ENCODE measurements around the gene OVCH1. TPM values are rescaled to one million over a fixed set of nuclear protein-coding genes. Genes with fewer than 3 reads are reported as not detected.
"Not testable (repeated sequence)": the region's sequence is repeated elsewhere in the genome, so short reads cannot be mapped to it uniquely, and the experiment has no call there.

Gene OVCH1
- total and polyA plus RNA-seq, 4 experiments from 2014 or later, result not detected

GRCh38 chr12:29396774-29397173 lies 100.7 kb downstream of the OVCH1 start:
- no peaks in the 10 kb centered on the region for H3K36me3 ChIP-seq (ENCODE audit: insufficient read depth, low read length)
- H3K27me3 ChIP-seq (ENCODE audit: insufficient read depth, low read length), result no peaks in the 10 kb centered on the region
- no peaks in the 10 kb centered on the region for H3K4me1 ChIP-seq (ENCODE audit: insufficient read depth, low read length)
- H3K4me3 ChIP-seq (ENCODE audit: low read length in 2 of 2), result no peak overlapping the region
- no peak overlapping the region for H3K27ac ChIP-seq (ENCODE audit: low read depth, low read length)
- H3K9me3 Mint-ChIP-seq, result no peaks in the 10 kb centered on the region
- H3K36me3 Mint-ChIP-seq, result no peaks in the 10 kb centered on the region
- H3K9me3 ChIP-seq (ENCODE audit: control insufficient read depth in 1 of 2, low read length in 2 of 2), result no peaks in the 10 kb centered on the region
- no peak for DNase-seq
- ChIA-PET POLR2A (ENCODE audit: partially characterized antibody) (interaction anchor here (0.8 kb wide), 1 partner anchor 16 kb away, joined by 3 read pairs; the partner anchor contains the start of gene ERGIC2), CTCF (ENCODE audit: partially characterized antibody) (interaction anchor here (0.9 kb wide), 1 partner anchor 21 kb away, joined by 3 read pairs; no protein-coding TSS in a partner anchor)
- H3K4me3 Mint-ChIP-seq, result no peak overlapping the region
- peaks cover 6 to 11% of the 10 kb centered on the region in 2 donors for H3K27me3 Mint-ChIP-seq
- H3K4me1 Mint-ChIP-seq, result no peaks in the 10 kb centered on the region
- H3K27ac Mint-ChIP-seq, result no peak overlapping the region
- intact Hi-C loops (cut with micrococcal nuclease), result no loop called here

- no peak for DNase-seq
- ChIA-PET CTCF (ENCODE audit: partially characterized antibody) (interaction anchor here (0.9 kb wide), 1 partner anchor 9 kb away, joined by 3 read pairs; no protein-coding TSS in a partner anchor), POLR2A (ENCODE audit: partially characterized antibody) (interaction anchor here (2.3 kb wide), 1 partner anchor 14 kb away, joined by 13 read pairs; the partner anchor contains the start of gene ERGIC2)
- Histone ChIP-seq H3K4me1 (ENCODE audit: insufficient read depth, low read length) (peaks cover 9% of the 10 kb centered on the region), H3K27ac (ENCODE audit: low read depth, low read length) (no peak overlapping the region), H3K36me3 (ENCODE audit: insufficient read depth, low read length) (no peaks in the 10 kb centered on the region), H3K9me3 (ENCODE audit: control insufficient read depth in 1 of 2, low read length in 2 of 2) (no peaks in the 10 kb centered on the region), H3K4me3 (ENCODE audit: low read length in 2 of 2) (no peak overlapping the region), H3K27me3 (ENCODE audit: insufficient read depth, low read length) (no peaks in the 10 kb centered on the region)
- Mint-ChIP-seq H3K4me1 (peaks cover 8 to 11% (median 10%) of the 10 kb centered on the region in 4 donors), H3K27ac (no peak overlapping the region), H3K36me3 (peaks cover 0 to 1% of the 10 kb centered on the region in 2 donors), H3K27me3 (peaks cover 6 to 11% of the 10 kb centered on the region in 2 donors), H3K9me3 (peaks cover 0 to 3% (median 0%) of the 10 kb centered on the region in 8 donors), H3K4me3 (no peak overlapping the region)
- intact Hi-C loops (cut with micrococcal nuclease), result no loop called here
Observed at GRCh38 chr12:29395356-29395755, 102.1 kb downstream of the OVCH1 start.

- H3K9me3 Mint-ChIP-seq; H3K36me3 Mint-ChIP-seq; H3K27me3 ChIP-seq (ENCODE audit: insufficient read depth, low read length); H3K4me3 ChIP-seq (ENCODE audit: low read length in 2 of 2); H3K36me3 ChIP-seq (ENCODE audit: insufficient read depth, low read length); H3K9me3 ChIP-seq (ENCODE audit: control insufficient read depth in 1 of 2, low read length in 2 of 2); H3K27me3 Mint-ChIP-seq: not testable (repeated sequence)
- Histone ChIP-seq H3K27ac (ENCODE audit: low read depth, low read length) (peak overlapping the region; percentile 31), H3K4me1 (ENCODE audit: insufficient read depth, low read length) (peaks cover 16% of the 10 kb centered on the region)
- ChIA-PET POLR2A (ENCODE audit: partially characterized antibody) (interaction anchor here (0.8 to 1.9 kb wide), 3 partner anchors 10 to 287 kb away, joined by 3 to 38 read pairs (median 4); partner anchors contain the start of gene ERGIC2), CTCF (ENCODE audit: partially characterized antibody) (interaction anchor here (1.0 kb wide), 1 partner anchor 37 kb away, joined by 3 read pairs; no protein-coding TSS in a partner anchor)
- Mint-ChIP-seq H3K4me3 (peak overlapping the region; percentile 4 to 84 (median 74)), H3K4me1 (peaks cover 14 to 17% (median 15%) of the 10 kb centered on the region in 4 donors), H3K27ac (peak overlapping the region; percentile 76 to 94 (median 88))
- intact Hi-C loops (cut with micrococcal nuclease), result loop anchor here (1.0 kb wide), 1 partner anchor 9 kb away; the partner anchor contains the start of gene ERGIC2
- peak; percentile 41 to 61 (median 49) for DNase-seq
Observed at GRCh38 chr12:29390419-29390818, 107.1 kb downstream of the OVCH1 start.

GRCh38 chr12:29389295-29389919 lies 108.1 kb downstream of the OVCH1 start:
- no peaks in the 10 kb centered on the region for H3K9me3 ChIP-seq (ENCODE audit: control insufficient read depth in 1 of 2, low read length in 2 of 2)
- H3K36me3 Mint-ChIP-seq, result peaks cover 0 to 1% of the 10 kb centered on the region in 2 donors
- POLR2A ChIA-PET (ENCODE audit: partially characterized antibody), result interaction anchor here (1.9 kb wide), 1 partner anchor 9 kb away, joined by 38 read pairs; the partner anchor contains the start of gene ERGIC2
- no peaks in the 10 kb centered on the region for H3K27me3 ChIP-seq (ENCODE audit: insufficient read depth, low read length)
- peak in 1 of 5 donors; percentile 18 for DNase-seq
- peaks cover 16% of the 10 kb centered on the region for H3K4me1 ChIP-seq (ENCODE audit: insufficient read depth, low read length)
- H3K4me1 Mint-ChIP-seq, result peaks cover 14 to 17% (median 15%) of the 10 kb centered on the region in 4 donors
- H3K27ac ChIP-seq (ENCODE audit: low read depth, low read length), result peak overlapping the region; percentile 31
- intact Hi-C loops (cut with micrococcal nuclease), result no loop called here
- H3K27ac Mint-ChIP-seq, result peak overlapping the region in 5 of 7 donors; percentile 76 to 94 (median 83)
- H3K4me3 ChIP-seq (ENCODE audit: low read length in 2 of 2), result no peak overlapping the region
- no peaks in the 10 kb centered on the region for H3K36me3 ChIP-seq (ENCODE audit: insufficient read depth, low read length)
- peaks cover 0 to 3% (median 0%) of the 10 kb centered on the region in 8 donors for H3K9me3 Mint-ChIP-seq
- CTCF ChIA-PET (ENCODE audit: partially characterized antibody), result no interaction called here
- H3K27me3 Mint-ChIP-seq, result no peaks in the 10 kb centered on the region
- H3K4me3 Mint-ChIP-seq, result peak overlapping the region in 2 of 8 donors; percentile 74 to 84

GRCh38 chr12:29386084-29386680 lies 111.3 kb downstream of the OVCH1 start:
- intact Hi-C loops (cut with micrococcal nuclease); H3K4me3 ChIP-seq (ENCODE audit: low read length in 2 of 2); H3K9me3 ChIP-seq (ENCODE audit: control insufficient read depth in 1 of 2, low read length in 2 of 2); H3K27ac Mint-ChIP-seq; H3K36me3 ChIP-seq (ENCODE audit: insufficient read depth, low read length); H3K27ac ChIP-seq (ENCODE audit: low read depth, low read length); H3K27me3 Mint-ChIP-seq; DNase-seq; POLR2A ChIA-PET (ENCODE audit: partially characterized antibody); H3K4me3 Mint-ChIP-seq; H3K9me3 Mint-ChIP-seq; H3K36me3 Mint-ChIP-seq; H3K27me3 ChIP-seq (ENCODE audit: insufficient read depth, low read length): not testable (repeated sequence)
- H3K4me1 Mint-ChIP-seq, result peaks cover 15 to 32% (median 24%) of the 10 kb centered on the region in 4 donors
- CTCF ChIA-PET (ENCODE audit: partially characterized antibody), result interaction anchor here (1.4 kb wide), 1 partner anchor 41 kb away, joined by 5 read pairs; no protein-coding TSS in a partner anchor
- H3K4me1 ChIP-seq (ENCODE audit: insufficient read depth, low read length), result peaks cover 23% of the 10 kb centered on the region

GRCh38 chr12:29385194-29385593 lies 112.3 kb downstream of the OVCH1 start:
- H3K4me3 Mint-ChIP-seq; POLR2A ChIA-PET (ENCODE audit: partially characterized antibody); H3K9me3 Mint-ChIP-seq; H3K36me3 ChIP-seq (ENCODE audit: insufficient read depth, low read length); H3K27me3 Mint-ChIP-seq; intact Hi-C loops (cut with micrococcal nuclease); DNase-seq; H3K9me3 ChIP-seq (ENCODE audit: control insufficient read depth in 1 of 2, low read length in 2 of 2); H3K27ac ChIP-seq (ENCODE audit: low read depth, low read length); H3K4me3 ChIP-seq (ENCODE audit: low read length in 2 of 2); H3K27me3 ChIP-seq (ENCODE audit: insufficient read depth, low read length); H3K27ac Mint-ChIP-seq: not testable (repeated sequence)
- Mint-ChIP-seq H3K4me1 (peaks cover 8 to 29% (median 20%) of the 10 kb centered on the region in 4 donors), H3K36me3 (peaks cover 0 to 12% of the 10 kb centered on the region in 2 donors)
- CTCF ChIA-PET (ENCODE audit: partially characterized antibody), result interaction anchor here (1.4 kb wide), 1 partner anchor 42 kb away, joined by 5 read pairs; no protein-coding TSS in a partner anchor
- H3K4me1 ChIP-seq (ENCODE audit: insufficient read depth, low read length), result peaks cover 15% of the 10 kb centered on the region

- Histone ChIP-seq H3K36me3 (ENCODE audit: insufficient read depth, low read length) (no peaks in the 10 kb centered on the region), H3K27ac (ENCODE audit: low read depth, low read length) (peak overlapping the region; percentile 95), H3K4me3 (ENCODE audit: low read length in 2 of 2) (no peak overlapping the region), H3K9me3 (ENCODE audit: control insufficient read depth in 1 of 2, low read length in 2 of 2) (no peaks in the 10 kb centered on the region), H3K4me1 (ENCODE audit: insufficient read depth, low read length) (peaks cover 25% of the 10 kb centered on the region), H3K27me3 (ENCODE audit: insufficient read depth, low read length) (no peaks in the 10 kb centered on the region)
- Mint-ChIP-seq H3K36me3 (peaks cover 0 to 16% of the 10 kb centered on the region in 2 donors), H3K27ac (peak overlapping the region in 6 of 7 donors; percentile 64 to 99 (median 94)), H3K4me3 (peak overlapping the region in 6 of 8 donors; percentile 16 to 98 (median 70)), H3K27me3 (no peaks in the 10 kb centered on the region), H3K4me1 (peaks cover 16 to 43% (median 33%) of the 10 kb centered on the region in 4 donors), H3K9me3 (no peaks in the 10 kb centered on the region)
- CTCF ChIA-PET (ENCODE audit: partially characterized antibody), result no interaction called here
- intact Hi-C loops (cut with micrococcal nuclease), result loop anchor here (5.0 kb wide), 1 partner anchor 1945 kb away; the partner anchor contains the start of gene SINHCAF
- POLR2A ChIA-PET (ENCODE audit: partially characterized antibody), result no interaction called here
- DNase-seq, result no peak
Observed at GRCh38 chr12:29382251-29382650, 115.2 kb downstream of the OVCH1 start.

Measured in CD4-positive, alpha-beta memory T cell (primary cell).